ENCODE results near the gene CAMK1D.
A peak's percentile ranks its signal among the peaks of the same experiment; 100 is the strongest.

The CAMK1D gene

GRCh38 chr10:12480440-12480839 lies 131.1 kb downstream of the CAMK1D start:
- Histone ChIP-seq H3K36me3 (no peaks in the 10 kb centered on the region), H3K27me3 (ENCODE audit: insufficient read depth, low read depth, severe bottlenecking) (no peaks in the 10 kb centered on the region), H3K27ac (no peak overlapping the region), H3K9me3 (ENCODE audit: severe bottlenecking) (no peaks in the 10 kb centered on the region), H3K4me3 (ENCODE audit: low read depth, low read length) (no peak overlapping the region)
- TF ChIP-seq CTCF (IDR thresholded peaks at IDR 0.05; ENCODE audit: low read depth, low read length) = no peak
- no peak for DNase-seq

GRCh38 chr10:12481924-12482323 lies 132.6 kb downstream of the CAMK1D start:
- Histone ChIP-seq H3K4me3 (ENCODE audit: low read depth, low read length) (no peak overlapping the region), H3K27ac (no peak overlapping the region), H3K27me3 (ENCODE audit: insufficient read depth, low read depth, severe bottlenecking) (no peaks in the 10 kb centered on the region), H3K9me3 (ENCODE audit: severe bottlenecking) (no peaks in the 10 kb centered on the region), H3K36me3 (no peaks in the 10 kb centered on the region)
- TF ChIP-seq CTCF (IDR thresholded peaks at IDR 0.05; ENCODE audit: low read depth, low read length) = no peak
- DNase-seq = peak; percentile 45

GRCh38 chr10:12482587-12482986 lies 133.2 kb downstream of the CAMK1D start:
- no peak for TF ChIP-seq CTCF (IDR thresholded peaks at IDR 0.05; ENCODE audit: low read depth, low read length)
- H3K27me3 ChIP-seq (ENCODE audit: insufficient read depth, low read depth, severe bottlenecking) = no peaks in the 10 kb centered on the region
- DNase-seq = no peak
- no peaks in the 10 kb centered on the region for H3K9me3 ChIP-seq (ENCODE audit: severe bottlenecking)
- no peak overlapping the region for H3K4me3 ChIP-seq (ENCODE audit: low read depth, low read length)
- no peak overlapping the region for H3K27ac ChIP-seq
- no peaks in the 10 kb centered on the region for H3K36me3 ChIP-seq

- peak; percentile 71 for DNase-seq
- Histone ChIP-seq H3K9me3 (ENCODE audit: severe bottlenecking) (no peaks in the 10 kb centered on the region), H3K27me3 (ENCODE audit: insufficient read depth, low read depth, severe bottlenecking) (no peaks in the 10 kb centered on the region), H3K36me3 (no peaks in the 10 kb centered on the region), H3K4me3 (ENCODE audit: low read depth, low read length) (peak overlapping the region; percentile 67), H3K27ac (peak overlapping the region; percentile 72)
- no peak for TF ChIP-seq CTCF (IDR thresholded peaks at IDR 0.05; ENCODE audit: low read depth, low read length)
Observed at GRCh38 chr10:12484002-12484918, 134.9 kb downstream of the CAMK1D start.

GRCh38 chr10:12484941-12485805 lies 135.8 kb downstream of the CAMK1D start:
- DNase-seq = peak; percentile 62
- peak; percentile 61 for TF ChIP-seq CTCF (IDR thresholded peaks at IDR 0.05; ENCODE audit: low read depth, low read length)
- Histone ChIP-seq H3K9me3 (ENCODE audit: severe bottlenecking) (no peaks in the 10 kb centered on the region), H3K27ac (peak overlapping the region; percentile 72), H3K4me3 (ENCODE audit: low read depth, low read length) (peak overlapping the region; percentile 67), H3K36me3 (no peaks in the 10 kb centered on the region), H3K27me3 (ENCODE audit: insufficient read depth, low read depth, severe bottlenecking) (no peaks in the 10 kb centered on the region)

All from WERI-Rb-1 (cell line).